Measurements from ENCODE around the gene ISCA2.

The ISCA2 gene

GRCh38 chr14:74459976-74460375 is 33.6 kb upstream of the ISCA2 start:
- POLR2A ChIA-PET, result interaction anchor here (0.6 kb wide), 1 partner anchor 1536 kb away, joined by 4 read pairs; no protein-coding TSS in a partner anchor
- WGBS (ENCODE audit: insufficient coverage), result 41% methylated on average over 6 of the region's 6 CpGs
- peak in 2 of 3 donors; percentile 44 to 66 for DNase-seq
- peak overlapping the region in 1 of 7 experiments; percentile 19 for H3K4me3 ChIP-seq (ENCODE audit: control insufficient read depth in 1 of 7, extremely low read depth in 1 of 7, insufficient read depth in 4 of 7, low read depth in 2 of 7, low read length in 6 of 7)
- no peaks in the 10 kb centered on the region for H3K9me3 ChIP-seq (ENCODE audit: control extremely low read depth in 1 of 5, control insufficient read depth in 4 of 5, insufficient read depth in 2 of 5, low read depth in 1 of 5, low read length in 4 of 5)
- CTCF ChIA-PET, result interaction anchor here (0.6 to 3.0 kb wide), 11 partner anchors 10 to 51 kb away, joined by 3 to 13 read pairs (median 4); partner anchors contain the start of genes ISCA2 and NPC2
- no peaks in the 10 kb centered on the region for H3K27me3 ChIP-seq (replicated peaks in 2 of 5; ENCODE audit: control insufficient read depth in 4 of 5, insufficient read depth in 5 of 5, low read length in 4 of 5)
- H3K27ac ChIP-seq (ENCODE audit: insufficient read depth in 1 of 2, low read depth in 1 of 2, low read length in 2 of 2, poor library complexity in 1 of 2, severe bottlenecking in 2 of 2), result no peak overlapping the region
- peaks cover 0 to 19% (median 10%) of the 10 kb centered on the region in 4 experiments for H3K4me1 ChIP-seq (ENCODE audit: control extremely low read depth in 1 of 4, control insufficient read depth in 4 of 4, insufficient read depth in 4 of 4, low read length in 3 of 4)
- no peaks in the 10 kb centered on the region for H3K36me3 ChIP-seq (ENCODE audit: control insufficient read depth in 4 of 4, insufficient read depth in 4 of 4, low read length in 3 of 4)

GRCh38 chr14:74462993-74463392 is 30.6 kb upstream of the ISCA2 start:
- Histone ChIP-seq H3K9me3 (ENCODE audit: control extremely low read depth in 1 of 5, control insufficient read depth in 4 of 5, insufficient read depth in 2 of 5, low read depth in 1 of 5, low read length in 4 of 5) (no peaks in the 10 kb centered on the region), H3K36me3 (ENCODE audit: control insufficient read depth in 4 of 4, insufficient read depth in 4 of 4, low read length in 3 of 4) (no peaks in the 10 kb centered on the region), H3K4me3 (ENCODE audit: control insufficient read depth in 1 of 7, extremely low read depth in 1 of 7, insufficient read depth in 4 of 7, low read depth in 2 of 7, low read length in 6 of 7) (no peak overlapping the region), H3K27me3 (replicated peaks in 2 of 5; ENCODE audit: control insufficient read depth in 4 of 5, insufficient read depth in 5 of 5, low read length in 4 of 5) (no peaks in the 10 kb centered on the region), H3K4me1 (ENCODE audit: control extremely low read depth in 1 of 4, control insufficient read depth in 4 of 4, insufficient read depth in 4 of 4, low read length in 3 of 4) (peaks cover 0 to 19% (median 10%) of the 10 kb centered on the region in 4 experiments), H3K27ac (ENCODE audit: insufficient read depth in 1 of 2, low read depth in 1 of 2, low read length in 2 of 2, poor library complexity in 1 of 2, severe bottlenecking in 2 of 2) (no peak overlapping the region)
- POLR2A ChIA-PET, result no interaction called here
- CTCF ChIA-PET, result interaction anchor here (1.2 to 2.7 kb wide), 3 partner anchors 15 to 28 kb away, joined by 3 to 7 read pairs (median 3); no protein-coding TSS in a partner anchor
- DNase-seq, result no peak
- WGBS (ENCODE audit: insufficient coverage), result 97% methylated on average over 3 of the region's 3 CpGs

- H3K36me3 ChIP-seq (ENCODE audit: control insufficient read depth in 4 of 4, insufficient read depth in 4 of 4, low read length in 3 of 4), result no peaks in the 10 kb centered on the region
- POLR2A ChIA-PET, result no interaction called here
- H3K9me3 ChIP-seq (ENCODE audit: control extremely low read depth in 1 of 5, control insufficient read depth in 4 of 5, insufficient read depth in 2 of 5, low read depth in 1 of 5, low read length in 4 of 5), result no peaks in the 10 kb centered on the region
- CTCF ChIA-PET, result interaction anchor here (1.2 to 2.7 kb wide), 3 partner anchors 14 to 27 kb away, joined by 3 to 7 read pairs (median 3); no protein-coding TSS in a partner anchor
- no peak overlapping the region for H3K4me3 ChIP-seq (ENCODE audit: control insufficient read depth in 1 of 7, extremely low read depth in 1 of 7, insufficient read depth in 4 of 7, low read depth in 2 of 7, low read length in 6 of 7)
- H3K27ac ChIP-seq (ENCODE audit: insufficient read depth in 1 of 2, low read depth in 1 of 2, low read length in 2 of 2, poor library complexity in 1 of 2, severe bottlenecking in 2 of 2), result no peak overlapping the region
- no peak for DNase-seq
- WGBS (ENCODE audit: insufficient coverage), result 96% methylated on average over 5 of the region's 5 CpGs
- peaks cover 0 to 19% (median 10%) of the 10 kb centered on the region in 4 experiments for H3K4me1 ChIP-seq (ENCODE audit: control extremely low read depth in 1 of 4, control insufficient read depth in 4 of 4, insufficient read depth in 4 of 4, low read length in 3 of 4)
- H3K27me3 ChIP-seq (replicated peaks in 2 of 5; ENCODE audit: control insufficient read depth in 4 of 5, insufficient read depth in 5 of 5, low read length in 4 of 5), result no peaks in the 10 kb centered on the region
Measured at GRCh38 chr14:74463697-74464096, 29.9 kb upstream of the ISCA2 start.

- H3K36me3 ChIP-seq (ENCODE audit: control insufficient read depth in 4 of 4, insufficient read depth in 4 of 4, low read length in 3 of 4), result no peaks in the 10 kb centered on the region
- peaks cover 0 to 17% (median 9%) of the 10 kb centered on the region in 4 experiments for H3K4me1 ChIP-seq (ENCODE audit: control extremely low read depth in 1 of 4, control insufficient read depth in 4 of 4, insufficient read depth in 4 of 4, low read length in 3 of 4)
- ChIA-PET CTCF (interaction anchor here (1.0 kb wide), 1 partner anchor 84 kb away, joined by 3 read pairs; no protein-coding TSS in a partner anchor), POLR2A (no interaction called here)
- no peak for DNase-seq
- H3K27ac ChIP-seq (ENCODE audit: insufficient read depth in 1 of 2, low read depth in 1 of 2, low read length in 2 of 2, poor library complexity in 1 of 2, severe bottlenecking in 2 of 2), result no peak overlapping the region
- H3K9me3 ChIP-seq (ENCODE audit: control extremely low read depth in 1 of 5, control insufficient read depth in 4 of 5, insufficient read depth in 2 of 5, low read depth in 1 of 5, low read length in 4 of 5), result no peaks in the 10 kb centered on the region
- H3K4me3 ChIP-seq (ENCODE audit: control insufficient read depth in 1 of 7, extremely low read depth in 1 of 7, insufficient read depth in 4 of 7, low read depth in 2 of 7, low read length in 6 of 7), result no peak overlapping the region
- WGBS (ENCODE audit: insufficient coverage), result 100% methylated on average over 2 of the region's 3 CpGs
- H3K27me3 ChIP-seq (replicated peaks in 2 of 5; ENCODE audit: control insufficient read depth in 4 of 5, insufficient read depth in 5 of 5, low read length in 4 of 5), result no peaks in the 10 kb centered on the region
Measured at GRCh38 chr14:74464785-74465184, 28.8 kb upstream of the ISCA2 start.

GRCh38 chr14:74465335-74465734 is 28.2 kb upstream of the ISCA2 start:
- ChIA-PET CTCF (interaction anchor here (1.0 to 1.4 kb wide), 3 partner anchors 13 to 85 kb away, joined by 3 to 4 read pairs (median 3); no protein-coding TSS in a partner anchor), POLR2A (interaction anchor here (0.6 kb wide), 1 partner anchor 15 kb away, joined by 5 read pairs; no protein-coding TSS in a partner anchor)
- no peaks in the 10 kb centered on the region for H3K27me3 ChIP-seq (replicated peaks in 2 of 5; ENCODE audit: control insufficient read depth in 4 of 5, insufficient read depth in 5 of 5, low read length in 4 of 5)
- no peak overlapping the region for H3K27ac ChIP-seq (ENCODE audit: insufficient read depth in 1 of 2, low read depth in 1 of 2, low read length in 2 of 2, poor library complexity in 1 of 2, severe bottlenecking in 2 of 2)
- peaks cover 0 to 12% (median 6%) of the 10 kb centered on the region in 4 experiments for H3K4me1 ChIP-seq (ENCODE audit: control extremely low read depth in 1 of 4, control insufficient read depth in 4 of 4, insufficient read depth in 4 of 4, low read length in 3 of 4)
- no peaks in the 10 kb centered on the region for H3K9me3 ChIP-seq (ENCODE audit: control extremely low read depth in 1 of 5, control insufficient read depth in 4 of 5, insufficient read depth in 2 of 5, low read depth in 1 of 5, low read length in 4 of 5)
- WGBS (ENCODE audit: insufficient coverage), result no CpG with 5 or more reads among the region's 2 CpGs
- H3K4me3 ChIP-seq (ENCODE audit: control insufficient read depth in 1 of 7, extremely low read depth in 1 of 7, insufficient read depth in 4 of 7, low read depth in 2 of 7, low read length in 6 of 7), result no peak overlapping the region
- DNase-seq, result no peak
- no peaks in the 10 kb centered on the region for H3K36me3 ChIP-seq (ENCODE audit: control insufficient read depth in 4 of 4, insufficient read depth in 4 of 4, low read length in 3 of 4)

GRCh38 chr14:74468513-74468912 is 25.1 kb upstream of the ISCA2 start:
- H3K9me3 ChIP-seq (ENCODE audit: control extremely low read depth in 1 of 5, control insufficient read depth in 4 of 5, insufficient read depth in 2 of 5, low read depth in 1 of 5, low read length in 4 of 5), result no peaks in the 10 kb centered on the region
- no peak for DNase-seq
- CTCF ChIA-PET, result interaction anchor here (0.7 to 1.5 kb wide), 2 partner anchors 11 to 25 kb away, joined by 3 read pairs; partner anchors contain the start of genes ISCA2 and NPC2
- H3K36me3 ChIP-seq (ENCODE audit: control insufficient read depth in 4 of 4, insufficient read depth in 4 of 4, low read length in 3 of 4), result peaks cover 0 to 2% (median 0%) of the 10 kb centered on the region in 4 experiments
- H3K4me3 ChIP-seq (ENCODE audit: control insufficient read depth in 1 of 7, extremely low read depth in 1 of 7, insufficient read depth in 4 of 7, low read depth in 2 of 7, low read length in 6 of 7), result no peak overlapping the region
- no peaks in the 10 kb centered on the region for H3K4me1 ChIP-seq (ENCODE audit: control extremely low read depth in 1 of 4, control insufficient read depth in 4 of 4, insufficient read depth in 4 of 4, low read length in 3 of 4)
- POLR2A ChIA-PET, result no interaction called here
- no peak overlapping the region for H3K27ac ChIP-seq (ENCODE audit: insufficient read depth in 1 of 2, low read depth in 1 of 2, low read length in 2 of 2, poor library complexity in 1 of 2, severe bottlenecking in 2 of 2)
- no peaks in the 10 kb centered on the region for H3K27me3 ChIP-seq (replicated peaks in 2 of 5; ENCODE audit: control insufficient read depth in 4 of 5, insufficient read depth in 5 of 5, low read length in 4 of 5)
- 97% methylated on average over 3 of the region's 3 CpGs for WGBS (ENCODE audit: insufficient coverage)

Measured in common myeloid progenitor, CD34-positive (primary cell).